Measurements from ENCODE around the gene BCKDK. TPM values are rescaled to one million over a fixed set of nuclear protein-coding genes. Genes with fewer than 3 reads are reported as not detected.

BCKDK gene
- total and polyA plus RNA-seq, 2 of the 8 experiments (the other 6 are each of a cell fraction or from before 2014, with no cell fraction given), result 49.6 to 77.1 TPM

- 88% methylated on average over 6 of the region's 6 CpGs; no CpG with 5 or more reads in 1 of the 2 experiments for WGBS, 2 experiments (ENCODE audit: extremely low coverage in 1 of 2, insufficient coverage in 1 of 2, insufficient read length in 1 of 2, insufficient replicate concordance in 2 of 2, low coverage in 1 of 2, low lambda C conversion rate in 2 of 2, missing lambda C conversion rate in 1 of 2)
- Histone ChIP-seq H3K18ac (ENCODE audit: extremely low read depth, low read length) (no peak overlapping the region), H3K27ac (ENCODE audit: low read depth, low read length) (no peak overlapping the region), H3K79me1 (ENCODE audit: low read depth, low read length) (no peaks in the 10 kb centered on the region; the same call in 1 of the 2 replicates), H4K8ac (ENCODE audit: extremely low read depth, insufficient read depth, low read length) (no peak overlapping the region), H3K14ac (ENCODE audit: insufficient read length) (no peak overlapping the region), H2AK5ac (ENCODE audit: low read depth, low read length) (no peak overlapping the region; the same call in 1 of the 2 replicates), H3K9me3 (ENCODE audit: insufficient read depth in 2 of 2, low read depth in 1 of 2, low read length in 1 of 2) (no peaks in the 10 kb centered on the region), H3K79me2 (ENCODE audit: control insufficient read depth in 1 of 2, insufficient read depth in 2 of 2, low read length in 2 of 2) (no peaks in the 10 kb centered on the region), H3K23me2 (ENCODE audit: low read depth, low read length) (peaks cover 8% of the 10 kb centered on the region), H3K27me3 (replicated peaks in 1 of 4; ENCODE audit: control insufficient read depth in 3 of 4, extremely low read depth in 1 of 4, insufficient read depth in 3 of 4, low read length in 3 of 4) (no peaks in the 10 kb centered on the region), H2BK15ac (ENCODE audit: low read length) (no peak overlapping the region; the same call in 1 of the 2 replicates), H3K4me1 (replicated peaks in 1 of 4; ENCODE audit: control insufficient read depth in 3 of 4, insufficient read depth in 4 of 4, low read length in 3 of 4) (peaks cover 0 to 5% (median 2%) of the 10 kb centered on the region in 4 experiments; a peak in 1 of 7 replicates), H3K56ac (replicated peaks; ENCODE audit: insufficient read length, low read depth, low read length) (no peak overlapping the region), H3K4me3 (ENCODE audit: extremely low read depth in 1 of 4, insufficient read depth in 2 of 4, low read depth in 3 of 4, low read length in 4 of 4) (peak overlapping the region in 1 of 4 experiments; percentile 87; a peak in 2 of 8 replicates), H4K20me1 (replicated peaks in 1 of 2; ENCODE audit: control insufficient read depth in 1 of 2, insufficient read depth in 2 of 2, low read length in 2 of 2) (no peaks in the 10 kb centered on the region), H3K9ac (replicated peaks in 1 of 4; ENCODE audit: extremely low read depth in 1 of 4, low read depth in 3 of 4, low read length in 3 of 4) (no peak overlapping the region), H3K4ac (replicated peaks; ENCODE audit: insufficient read length, low read depth, low read length) (no peak overlapping the region), H2BK5ac (ENCODE audit: low read depth, low read length) (no peak overlapping the region), H2BK12ac (ENCODE audit: low read depth, low read length) (no peak overlapping the region; the same call in 1 of the 2 replicates), H2BK120ac (replicated peaks; ENCODE audit: low read depth, low read length) (no peak overlapping the region), H3K36me3 (ENCODE audit: control insufficient read depth in 2 of 4, insufficient read depth in 4 of 4, low read length in 3 of 4) (peaks cover 2 to 15% (median 12%) of the 10 kb centered on the region in 4 experiments; a peak in 5 of 8 replicates), H4K5ac (ENCODE audit: insufficient read length, low read depth, low read length) (no peak overlapping the region), H4K91ac (replicated peaks; ENCODE audit: insufficient read length, low read length) (no peak overlapping the region), H3K4me2 (ENCODE audit: insufficient read depth in 1 of 2, low read depth in 2 of 2, low read length in 2 of 2) (peak overlapping the region; percentile 60 to 77; a peak in 2 of 4 replicates), H2BK20ac (ENCODE audit: low read length) (no peak overlapping the region), H3K23ac (ENCODE audit: insufficient read length) (no peak overlapping the region), H2AFZ (ENCODE audit: low read length) (no peak overlapping the region)
- no peak for FAIRE-seq
- ChIA-PET CTCF (ENCODE audit: partially characterized antibody) (interaction anchor here (0.9 to 3.1 kb wide), 4 partner anchors 13 to 39 kb away, joined by 3 to 8 read pairs (median 3); no protein-coding TSS in a partner anchor), POLR2A (ENCODE audit: partially characterized antibody) (interaction anchor here (1.1 to 29.9 kb wide), 3 partner anchors 10 to 79 kb away, joined by 3 to 713 read pairs (median 14); partner anchors contain the start of genes KAT8, PRSS36 and PRSS8)
- DNase-seq (ENCODE audit: low read depth in 1 of 2, low spot score in 2 of 2), result no peak
- TF ChIP-seq POLR2AphosphoS5 (IDR thresholded peaks at IDR 0.05; ENCODE audit: low read depth, low read length) (no peak), CHD1 (IDR thresholded peaks at IDR 0.05; ENCODE audit: low read depth, low read length) (no peak), MAFK (IDR thresholded peaks at IDR 0.05; ENCODE audit: low read depth, low read length) (no peak), CHD2 (IDR thresholded peaks at IDR 0.05; ENCODE audit: low read length) (no peak), BCL11A (IDR thresholded peaks at IDR 0.05; ENCODE audit: low read depth in 2 of 2, low read length in 2 of 2) (no peak), USF2 (IDR thresholded peaks at IDR 0.05; ENCODE audit: low read length) (no peak), POLR2A (IDR thresholded peaks at IDR 0.05; ENCODE audit: control extremely low read depth in 1 of 2, low read depth in 2 of 2, low read length in 2 of 2) (no peak), TCF12 (IDR thresholded peaks at IDR 0.05; ENCODE audit: low read depth, low read length) (no peak), RNF2 (IDR thresholded peaks at IDR 0.05; ENCODE audit: borderline replicate concordance, low read depth, low read length, missing control alignments, poor library complexity, severe bottlenecking) (no peak), TAF1 (IDR thresholded peaks at IDR 0.05; ENCODE audit: low read depth, low read length) (no peak), MAX (IDR thresholded peaks at IDR 0.05) (no peak)
- TF ChIP-seq, protein P1, sequence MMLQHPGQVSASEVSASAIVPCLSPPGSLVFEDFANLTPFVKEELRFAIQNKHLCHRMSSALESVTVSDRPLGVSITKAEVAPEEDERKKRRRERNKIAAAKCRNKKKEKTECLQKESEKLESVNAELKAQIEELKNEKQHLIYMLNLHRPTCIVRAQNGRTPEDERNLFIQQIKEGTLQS (IDR thresholded peaks at IDR 0.05; ENCODE audit: insufficient read depth, low read depth, low read length), result no peak
These were observed 720 bp upstream of the BCKDK start for GRCh38 chr16:31107465-31107867.
